Skeletal muscle tissue (tissue), 4 donors: ENCODE results near the gene ABCA3. TPM values are rescaled to one million over a fixed set of nuclear protein-coding genes. Genes with fewer than 3 reads are reported as not detected.

ENCODE experiments used
- H3K27ac ChIP-seq: one replicate; pipeline ENCODE4 v1.7.0; 2013; ENCODE audit warnings: mild to moderate bottlenecking, low read depth, low read length, inconsistent platforms
- H3K27me3 ChIP-seq, 3 donors: one replicate each; pipeline ENCODE4 v1.7.0; 2013; ENCODE audit warnings: low read length in 3 of 3; ENCODE audit not compliant: control insufficient read depth in 3 of 3, insufficient read depth in 3 of 3
- H3K36me3 ChIP-seq, 3 donors: one replicate each; pipeline ENCODE4 v1.7.0; 2013; ENCODE audit warnings: low read length in 3 of 3; ENCODE audit not compliant: control insufficient read depth in 3 of 3, insufficient read depth in 3 of 3
- H3K4me1 ChIP-seq, 3 donors: one replicate each; pipeline ENCODE4 v1.7.0; 2013; ENCODE audit warnings: low read length in 3 of 3, mild to moderate bottlenecking in 3 of 3; ENCODE audit not compliant: control insufficient read depth in 3 of 3, insufficient read depth in 3 of 3
- H3K4me3 ChIP-seq, 3 donors: one replicate each; pipeline ENCODE4 v1.7.0; 2013; ENCODE audit warnings: low read length in 3 of 3
- H3K9ac ChIP-seq, 3 donors: one replicate each; pipeline ENCODE4 v1.7.0; 2013; ENCODE audit warnings: low read length in 3 of 3, mild to moderate bottlenecking in 3 of 3, moderate library complexity in 2 of 3, low read depth in 1 of 3
- H3K9me3 ChIP-seq, 3 donors: one replicate each; pipeline ENCODE4 v1.7.0; 2013; ENCODE audit warnings: low read length in 3 of 3; ENCODE audit not compliant: control insufficient read depth in 3 of 3
- total RNA-seq: library from RNA; depleted of rRNA; stranded (reverse); fragments of >200 nt; gene quantifications from one replicate; pipeline ENCODE4 v1.2.3, GENCODE V29; 2014
- donor health status: Osteomylitis.

The ABCA3 gene
- total RNA-seq, 1 donor from 2014 or later = 8.4 TPM

DNA sequence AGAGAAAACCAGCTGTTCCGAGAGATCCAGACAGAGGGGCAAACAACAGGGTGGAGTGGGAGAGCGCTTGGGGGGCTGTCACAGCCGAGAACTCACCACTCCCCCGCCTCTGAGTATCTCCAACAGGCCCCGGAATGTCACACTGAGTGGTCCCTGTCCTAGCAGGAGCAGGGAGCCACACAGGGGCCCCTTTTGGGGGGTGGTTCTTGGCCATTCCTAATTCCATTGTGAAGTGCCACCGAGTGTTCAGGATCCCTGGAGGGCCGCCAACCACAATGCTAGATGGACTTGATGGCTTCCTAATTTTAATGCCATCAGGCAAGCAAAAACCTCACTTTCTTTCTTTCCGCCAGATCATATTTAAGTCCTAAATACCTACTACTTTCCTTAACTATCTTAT is 16.8 kb downstream of the ABCA3 start:
- Histone ChIP-seq H3K36me3 (peaks cover 30 to 38% (median 34%) of the 10 kb centered on the region in 3 donors), H3K27ac (no peak overlapping the region), H3K4me1 (no peaks in the 10 kb centered on the region), H3K9me3 (no peaks in the 10 kb centered on the region), H3K27me3 (no peaks in the 10 kb centered on the region), H3K9ac (no peak overlapping the region), H3K4me3 (no peak overlapping the region)

DNA sequence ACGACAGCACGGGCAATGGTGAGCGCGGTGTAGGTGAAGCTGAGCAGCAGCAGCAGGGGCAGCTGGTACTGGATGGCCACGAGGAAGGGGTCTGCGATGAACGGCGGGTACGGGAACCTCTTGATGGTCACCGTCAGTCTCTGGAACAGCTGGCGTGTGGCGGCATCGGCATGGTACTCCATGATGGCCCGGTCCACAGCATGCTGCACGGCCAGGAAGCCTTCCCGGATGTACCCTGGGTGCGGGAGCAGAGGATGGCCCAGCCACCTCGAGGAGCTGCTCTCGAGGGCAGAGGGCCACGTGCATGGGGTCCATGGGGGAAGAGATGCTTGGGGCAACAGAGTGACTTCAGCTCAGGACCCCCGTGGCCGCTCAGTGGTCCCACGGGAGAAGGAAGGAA is 20.9 kb downstream of the ABCA3 start:
- H3K4me1 ChIP-seq = no peaks in the 10 kb centered on the region
- no peaks in the 10 kb centered on the region for H3K27me3 ChIP-seq
- H3K4me3 ChIP-seq = no peak overlapping the region
- H3K9ac ChIP-seq = no peak overlapping the region
- H3K9me3 ChIP-seq = no peaks in the 10 kb centered on the region
- peaks cover 23 to 28% (median 24%) of the 10 kb centered on the region in 3 donors for H3K36me3 ChIP-seq
- H3K27ac ChIP-seq = no peak overlapping the region

GRCh38 chr16:2317231-2318020 is 23.1 kb downstream of the ABCA3 start:
- Histone ChIP-seq H3K27ac (no peak overlapping the region), H3K36me3 (peaks cover 18 to 25% (median 19%) of the 10 kb centered on the region in 3 donors)

DNA sequence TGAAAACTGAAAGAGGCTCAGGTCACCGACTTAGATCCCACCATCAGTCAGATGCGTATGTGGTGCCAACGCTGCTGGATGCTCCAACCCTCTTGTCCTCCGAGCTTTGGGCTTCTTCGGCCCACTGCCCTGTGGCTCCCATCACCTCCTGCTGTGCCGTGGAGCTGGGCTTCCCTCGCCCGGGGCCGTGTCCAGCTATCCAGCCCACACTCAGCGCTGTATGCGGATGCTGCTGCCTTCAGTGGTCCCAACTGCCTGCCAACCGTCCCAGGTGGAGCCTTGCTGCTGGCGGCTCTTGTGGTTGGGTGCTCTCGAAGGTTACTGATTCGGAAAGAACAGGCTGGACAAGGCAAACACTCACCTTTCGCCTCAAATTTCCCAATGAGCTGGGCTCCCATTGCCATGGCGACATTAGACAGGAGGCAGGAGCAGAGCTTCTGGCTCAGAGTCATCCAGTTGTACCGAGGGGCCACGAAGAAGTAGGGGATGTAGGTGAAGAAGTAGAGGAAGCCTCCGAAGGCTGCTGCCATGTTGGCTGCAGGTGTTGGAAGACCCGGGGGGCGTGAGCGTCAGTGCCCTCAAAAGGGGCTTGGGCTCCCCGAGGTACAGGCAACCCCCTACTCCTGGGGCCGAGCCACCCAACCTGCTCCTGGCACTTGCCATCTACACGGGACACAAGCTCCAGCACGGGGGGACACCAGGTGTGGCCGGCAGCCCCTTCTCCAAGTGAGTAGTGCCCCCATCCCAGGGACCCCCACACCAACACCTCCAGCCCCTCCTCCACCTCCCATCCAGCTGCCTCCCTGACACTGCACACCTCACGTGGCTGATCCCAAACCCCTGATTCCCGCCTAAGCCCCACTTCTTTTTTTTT is 32.2 kb downstream of the ABCA3 start:
- H3K36me3 ChIP-seq = peaks cover 0 to 6% (median 3%) of the 10 kb centered on the region in 3 donors
- H3K27ac ChIP-seq = no peak overlapping the region
- no peak overlapping the region for H3K9ac ChIP-seq
- no peak overlapping the region for H3K4me3 ChIP-seq
- no peaks in the 10 kb centered on the region for H3K27me3 ChIP-seq
- H3K9me3 ChIP-seq = no peaks in the 10 kb centered on the region
- no peaks in the 10 kb centered on the region for H3K4me1 ChIP-seq

More at GRCh38 chr16:2317231-2318020, 23.1 kb downstream of the ABCA3 start:
- H3K9me3 ChIP-seq = no peaks in the 10 kb centered on the region
- H3K4me3 ChIP-seq = no peak overlapping the region
- H3K4me1 ChIP-seq = no peaks in the 10 kb centered on the region
- H3K27me3 ChIP-seq = no peaks in the 10 kb centered on the region
- no peak overlapping the region for H3K9ac ChIP-seq

- Histone ChIP-seq H3K9me3 (no peaks in the 10 kb centered on the region), H3K9ac (no peak overlapping the region), H3K27me3 (no peaks in the 10 kb centered on the region), H3K27ac (no peak overlapping the region), H3K4me1 (peaks cover 0 to 4% (median 3%) of the 10 kb centered on the region in 3 donors), H3K4me3 (no peak overlapping the region), H3K36me3 (peaks cover 14 to 19% (median 17%) of the 10 kb centered on the region in 3 donors)
Observed at GRCh38 chr16:2299915-2300192, 40.7 kb downstream of the ABCA3 start.

DNA sequence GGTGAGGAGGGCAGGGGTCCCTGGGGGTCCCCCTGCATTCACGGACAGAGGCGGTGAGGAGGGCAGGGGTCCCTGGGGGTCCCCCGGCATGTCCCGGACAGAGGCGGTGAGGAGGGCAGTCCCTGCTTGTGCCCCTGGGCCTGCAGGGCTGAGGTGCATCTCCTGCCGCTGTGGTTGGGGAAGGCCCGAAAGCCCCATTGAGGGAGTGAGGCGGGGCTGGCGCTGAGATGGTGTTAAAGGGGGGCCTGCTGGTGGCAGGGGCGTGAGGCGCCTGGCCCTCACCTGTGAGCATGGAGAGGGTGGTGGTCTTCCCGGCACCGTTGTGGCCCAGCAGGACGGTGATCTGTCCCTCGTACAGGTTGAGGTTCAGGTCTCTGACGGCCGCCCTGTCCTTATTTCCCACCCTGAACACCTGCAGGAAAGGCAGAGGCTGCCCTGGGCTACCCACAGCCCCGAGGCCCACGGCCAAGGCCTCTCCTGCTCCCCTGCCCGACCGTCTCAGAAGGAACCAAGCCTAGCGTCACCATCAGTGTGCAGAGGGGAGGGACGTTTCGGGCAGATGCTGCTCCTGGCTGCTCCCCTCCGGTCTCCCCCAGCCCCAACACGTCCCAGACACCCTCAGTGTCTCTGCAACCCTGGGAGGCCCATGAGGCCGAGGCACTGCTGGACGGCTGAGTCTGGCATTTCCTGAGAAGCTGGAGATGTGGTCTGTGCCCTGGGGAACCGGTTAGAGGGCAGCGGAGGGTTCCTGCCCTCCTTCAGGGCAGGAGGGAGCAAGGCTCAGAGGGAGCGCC is 41.2 kb downstream of the ABCA3 start:
- Histone ChIP-seq H3K9ac (no peak overlapping the region), H3K4me3 (no peak overlapping the region), H3K27ac (no peak overlapping the region), H3K27me3 (no peaks in the 10 kb centered on the region), H3K36me3 (peaks cover 14 to 20% (median 17%) of the 10 kb centered on the region in 3 donors), H3K4me1 (peaks cover 0 to 4% (median 3%) of the 10 kb centered on the region in 3 donors), H3K9me3 (no peaks in the 10 kb centered on the region)

- Histone ChIP-seq H3K27me3 (no peaks in the 10 kb centered on the region), H3K4me1 (peaks cover 0 to 4% (median 3%) of the 10 kb centered on the region in 3 donors), H3K36me3 (peaks cover 14 to 20% (median 14%) of the 10 kb centered on the region in 3 donors), H3K4me3 (no peak overlapping the region), H3K9me3 (no peaks in the 10 kb centered on the region), H3K9ac (no peak overlapping the region), H3K27ac (no peak overlapping the region)
Observed at GRCh38 chr16:2298621-2299020, 41.9 kb downstream of the ABCA3 start.

- peaks cover 0 to 4% (median 3%) of the 10 kb centered on the region in 3 donors for H3K4me1 ChIP-seq
- peaks cover 14 to 20% (median 14%) of the 10 kb centered on the region in 3 donors for H3K36me3 ChIP-seq
- H3K27me3 ChIP-seq = no peaks in the 10 kb centered on the region
- no peak overlapping the region for H3K27ac ChIP-seq
- H3K4me3 ChIP-seq = no peak overlapping the region
- H3K9ac ChIP-seq = no peak overlapping the region
- H3K9me3 ChIP-seq = no peaks in the 10 kb centered on the region
Observed at GRCh38 chr16:2297506-2297860, 43.0 kb downstream of the ABCA3 start.

DNA sequence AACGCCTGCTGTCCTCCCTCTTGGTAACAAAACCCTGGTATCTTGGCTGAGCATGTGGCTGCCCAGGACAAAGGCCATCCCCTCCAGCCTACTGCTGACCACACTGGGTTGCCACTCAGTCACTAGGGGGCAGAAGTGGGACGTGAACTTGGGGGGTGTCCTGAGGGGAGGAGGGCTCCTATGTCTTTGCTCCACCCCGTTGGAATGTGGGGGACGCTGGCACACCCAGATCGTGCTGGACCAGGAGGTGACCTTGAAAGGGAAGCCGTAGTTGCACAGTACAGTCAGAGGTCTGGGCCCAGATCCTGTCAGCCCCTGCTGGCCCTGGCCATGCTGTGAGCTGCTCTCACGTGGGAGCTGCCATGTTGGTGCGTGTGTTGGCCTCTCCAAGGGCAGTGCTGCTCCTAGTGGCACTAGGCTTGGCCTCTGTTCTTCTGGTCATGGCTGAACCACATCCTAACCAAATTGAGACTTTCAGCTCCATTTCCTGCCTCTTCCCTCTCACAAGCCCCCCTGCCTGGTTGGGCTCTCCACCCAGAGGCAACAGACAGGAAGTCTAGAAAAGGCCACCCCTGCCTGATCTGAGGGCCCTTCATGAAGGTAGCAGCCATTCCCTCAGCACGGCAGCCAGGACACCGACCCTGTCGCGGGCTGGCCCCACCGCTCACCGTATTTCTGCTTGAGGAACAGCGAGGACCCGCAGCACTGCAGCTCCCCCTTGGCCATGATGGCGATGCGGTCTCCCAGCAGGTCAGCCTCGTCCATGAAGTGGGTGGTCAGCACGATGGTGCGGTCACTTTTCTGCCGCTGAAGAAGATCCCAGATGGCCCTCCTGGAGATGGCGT is 43.6 kb downstream of the ABCA3 start:
- Histone ChIP-seq H3K36me3 (peaks cover 14 to 20% (median 14%) of the 10 kb centered on the region in 3 donors), H3K27me3 (no peaks in the 10 kb centered on the region), H3K9ac (no peak overlapping the region), H3K27ac (no peak overlapping the region), H3K4me1 (peaks cover 0 to 4% (median 3%) of the 10 kb centered on the region in 3 donors), H3K9me3 (no peaks in the 10 kb centered on the region), H3K4me3 (no peak overlapping the region)
